Sigmoid colon (tissue), 4 donors: Measurements from ENCODE around the gene CARD9.

Experiments
- CTCF ChIP-seq, 4 experiments: fragments of 450-650 bp in 3 of 4; fragments of 200-600 bp in 1 of 4; IDR thresholded peaks; one replicate each; pipeline ENCODE4 v1.5.1; 2016 to 2019; ENCODE audit warnings: antibody characterized with exemption in 4 of 4, mild to moderate bottlenecking in 3 of 4, moderate library complexity in 2 of 4
- EP300 ChIP-seq, 4 donors: sonication (generic); formaldehyde crosslinking; IDR thresholded peaks; one replicate each; pipeline ENCODE4 v1.6.1; 2017; ENCODE audit warnings: antibody characterized with exemption in 4 of 4

DNA sequence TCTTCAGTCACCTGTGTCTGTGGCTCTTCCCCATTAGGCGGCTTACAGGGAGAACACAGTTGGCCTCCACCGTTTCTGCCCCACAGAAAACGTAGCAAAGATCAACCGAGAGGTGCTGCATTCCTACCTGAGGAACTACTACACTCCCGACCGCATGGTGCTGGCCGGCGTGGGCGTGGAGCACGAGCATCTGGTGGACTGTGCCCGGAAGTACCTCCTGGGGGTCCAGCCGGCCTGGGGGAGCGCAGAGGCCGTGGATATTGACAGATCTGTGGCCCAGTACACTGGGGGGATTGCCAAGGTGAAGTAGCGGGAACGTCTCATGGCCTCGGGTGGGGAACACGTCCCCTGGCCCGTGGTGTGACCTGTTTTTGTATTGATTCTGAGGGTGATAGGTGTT, 43.4 kb upstream of the CARD9 start:
- TF ChIP-seq EP300 (IDR thresholded peaks at IDR 0.05) (no peak), CTCF (IDR thresholded peaks at IDR 0.05) (no peak)
